Caco-2 (cell line): ENCODE measurements around the gene CLDN14. TPM values are rescaled to one million over a fixed set of nuclear protein-coding genes. Genes with fewer than 3 reads are reported as not detected.
A peak's percentile ranks its signal among the peaks of the same experiment; 100 is the strongest.

Source experiments
- Bru-seq: library from RNA; stranded (reverse); fragments of 400-500 nt; gene quantifications from one replicate; lab custom pipeline; 2021; lab: Mats Ljungman, UMichigan
- BruChase-seq, 2 experiments: library from RNA; stranded (reverse); fragments of 400-500 nt; gene quantifications; one replicate each; lab custom pipeline; 2021; lab: Mats Ljungman, UMichigan
- BruUV-seq: library from RNA; stranded (reverse); fragments of 400-500 nt; replicated peaks from 2 replicates; lab custom pipeline; 2021; lab: Mats Ljungman, UMichigan
- CTCF ChIA-PET: fragments of 300-600 bp; sonication (Branson Sonifier 250); formaldehyde crosslinking; loops from one replicate; lab custom pipeline; 2022; ENCODE audit warnings: antibody characterized with exemption; lab: Charles Lee
- POLR2A ChIA-PET: fragments of 300-600 bp; sonication (Branson Sonifier 250); formaldehyde crosslinking; loops from one replicate; lab custom pipeline; 2022; ENCODE audit warnings: antibody characterized with exemption; lab: Charles Lee
- DNase-seq, 2 experiments: peaks; one replicate each; pipeline versions ENCODE4 v3.0.0 to v3.0.0-alpha.2; 2020 to 2022
- H3K27me3 ChIP-seq: replicated peaks from 2 replicates; pipeline ENCODE4 v1.6.0; 2011; ENCODE audit warnings: low read length; ENCODE audit not compliant: control insufficient read depth, insufficient read depth
- H3K36me3 ChIP-seq: 2 replicates; pipeline ENCODE4 v1.5.1; 2011; ENCODE audit warnings: low read length; ENCODE audit not compliant: control insufficient read depth, insufficient read depth
- H3K4me1 ChIP-seq: fragments of 250-450 bp; sonication (Bioruptor Pico); 2 replicates; pipeline ENCODE4 v1.5.1; 2020; ENCODE audit warnings: mild to moderate bottlenecking
- H3K4me3 ChIP-seq: 2 replicates; pipeline ENCODE4 v1.5.1; 2011; ENCODE audit warnings: low read depth, mild to moderate bottlenecking, control low read depth, low read length
- H3K9me3 ChIP-seq: fragments of 250-450 bp; sonication (Bioruptor Pico); 2 replicates; pipeline ENCODE4 v1.5.1; 2020; ENCODE audit warnings: mild to moderate bottlenecking, moderate library complexity
- H3K27ac Mint-ChIP-seq: one replicate; pipeline ENCODE4 v1.8.0; 2022; ENCODE audit warnings: mixed read lengths; ENCODE audit not compliant: unreplicated experiment
- H3K27me3 Mint-ChIP-seq: one replicate; pipeline ENCODE4 v1.8.0; 2022; ENCODE audit warnings: mixed read lengths; ENCODE audit not compliant: insufficient read depth, unreplicated experiment
- H3K36me3 Mint-ChIP-seq: one replicate; pipeline ENCODE4 v1.8.0; 2022; ENCODE audit warnings: mild to moderate bottlenecking, mixed read lengths; ENCODE audit not compliant: insufficient read depth, unreplicated experiment
- H3K4me1 Mint-ChIP-seq: one replicate; pipeline ENCODE4 v1.8.0; 2022; ENCODE audit warnings: low read depth, mixed read lengths; ENCODE audit not compliant: unreplicated experiment
- H3K4me3 Mint-ChIP-seq: one replicate; pipeline ENCODE4 v1.8.0; 2022; ENCODE audit warnings: mild to moderate bottlenecking, moderate library complexity, mixed read lengths; ENCODE audit not compliant: unreplicated experiment
- H3K9me3 Mint-ChIP-seq: one replicate; pipeline ENCODE4 v1.8.0; 2022; ENCODE audit warnings: mixed read lengths; ENCODE audit not compliant: unreplicated experiment
- intact Hi-C: fragments of 100-400 bp; cut with micrococcal nuclease; formaldehyde crosslinking; loops from one replicate; pipeline ENCODE4 v1.10.0; 2022; ENCODE audit not compliant: unreplicated experiment
- long read RNA-seq: library from polyadenylated mRNA; stranded (forward); transcript quantifications from one replicate; pipeline ENCODE4 v2.0.0, GENCODE V29; 2022
- total RNA-seq: library from RNA; stranded (reverse); gene quantifications from 2 replicates; pipeline ENCODE4 v1.2.3, GENCODE V29; 2022
- TF ChIP-seq, protein P1 (sequence below), 2 experiments: fragments of 200-600 bp in 1 of 2; IDR thresholded peaks; 1 replicate in 1 of 2; 2 replicates in 1 of 2; pipeline versions ENCODE4 v1.5.1 to v1.8.0; 2011 to 2022; ENCODE audit warnings: antibody characterized with exemption in 1 of 2, control low read depth in 1 of 2, inconsistent platforms in 1 of 2, low read depth in 1 of 2, low read length in 1 of 2, mild to moderate bottlenecking in 1 of 2, moderate library complexity in 1 of 2; ENCODE audit not compliant: insufficient read depth in 1 of 2, severe bottlenecking in 1 of 2, unreplicated experiment in 1 of 2

Gene CLDN14, protein sequence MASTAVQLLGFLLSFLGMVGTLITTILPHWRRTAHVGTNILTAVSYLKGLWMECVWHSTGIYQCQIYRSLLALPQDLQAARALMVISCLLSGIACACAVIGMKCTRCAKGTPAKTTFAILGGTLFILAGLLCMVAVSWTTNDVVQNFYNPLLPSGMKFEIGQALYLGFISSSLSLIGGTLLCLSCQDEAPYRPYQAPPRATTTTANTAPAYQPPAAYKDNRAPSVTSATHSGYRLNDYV
- total RNA-seq (not detected in 2 replicates), Bru-seq, nascent RNA (percentile 4 among the genes with signal in this experiment), BruChase-seq, experiment 1, labeled RNA remaining after a 2-hour chase (percentile 1 among the genes with signal in this experiment), BruChase-seq, experiment 2, labeled RNA remaining after a 6-hour chase (percentile 1 among the genes with signal in this experiment)
- long read RNA-seq, result 0 reads

DNA sequence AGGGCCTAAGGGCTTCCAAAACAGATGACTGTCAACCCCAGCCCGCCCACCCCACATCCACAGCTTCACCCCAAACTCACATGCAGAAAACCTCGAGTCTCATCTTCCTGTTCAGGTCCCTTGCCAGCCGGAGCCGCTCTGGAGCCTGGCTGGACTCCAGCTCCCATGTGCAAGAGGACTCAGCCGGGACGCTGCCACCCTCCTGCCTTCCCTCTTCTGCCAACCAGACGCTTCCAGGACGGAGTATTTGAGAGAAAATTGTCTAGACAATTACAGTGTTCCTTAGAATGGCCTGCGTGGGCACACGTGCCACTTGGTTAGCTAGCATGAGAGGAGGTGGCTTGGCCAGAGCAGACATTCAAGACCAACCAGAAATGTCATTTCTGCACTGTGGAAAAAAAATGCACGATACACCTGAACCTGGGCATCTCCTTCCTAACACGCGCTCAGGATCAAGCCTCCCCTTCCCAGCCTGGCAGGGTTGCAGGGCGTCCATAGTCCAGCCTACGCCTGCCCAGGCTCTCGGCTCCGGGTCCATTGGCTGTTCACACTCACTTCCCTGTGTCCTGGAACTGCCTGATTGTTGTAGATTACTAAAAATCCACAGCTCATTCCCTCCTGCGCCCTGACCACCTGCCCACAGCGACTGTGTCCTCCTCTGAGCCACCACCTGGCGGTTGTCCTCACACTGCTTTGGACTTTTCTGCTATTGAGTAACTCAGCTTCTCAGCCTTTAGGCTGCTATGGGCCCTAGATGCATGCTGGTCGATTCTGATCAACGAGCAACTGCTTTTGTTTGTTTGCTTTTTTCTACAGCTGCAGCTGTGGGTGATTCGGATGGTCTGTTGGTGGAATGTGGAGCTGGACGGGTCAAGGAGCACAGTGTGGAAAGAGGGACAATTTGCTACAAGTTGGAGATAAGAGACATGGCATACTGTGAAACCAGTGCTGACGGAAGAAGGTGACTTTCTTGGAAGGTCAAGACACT lies at the start of gene CLDN14:
CLDN14 (minus strand) TSS at position 708 of the 988 bp plus-strand sequence. CDS start 18,427 bp downstream, outside the sequence.
- intact Hi-C loops, result loop anchor here (1.0 kb wide), 1 partner anchor 59 kb away; no protein-coding TSS in a partner anchor
- TF ChIP-seq, protein P1, sequence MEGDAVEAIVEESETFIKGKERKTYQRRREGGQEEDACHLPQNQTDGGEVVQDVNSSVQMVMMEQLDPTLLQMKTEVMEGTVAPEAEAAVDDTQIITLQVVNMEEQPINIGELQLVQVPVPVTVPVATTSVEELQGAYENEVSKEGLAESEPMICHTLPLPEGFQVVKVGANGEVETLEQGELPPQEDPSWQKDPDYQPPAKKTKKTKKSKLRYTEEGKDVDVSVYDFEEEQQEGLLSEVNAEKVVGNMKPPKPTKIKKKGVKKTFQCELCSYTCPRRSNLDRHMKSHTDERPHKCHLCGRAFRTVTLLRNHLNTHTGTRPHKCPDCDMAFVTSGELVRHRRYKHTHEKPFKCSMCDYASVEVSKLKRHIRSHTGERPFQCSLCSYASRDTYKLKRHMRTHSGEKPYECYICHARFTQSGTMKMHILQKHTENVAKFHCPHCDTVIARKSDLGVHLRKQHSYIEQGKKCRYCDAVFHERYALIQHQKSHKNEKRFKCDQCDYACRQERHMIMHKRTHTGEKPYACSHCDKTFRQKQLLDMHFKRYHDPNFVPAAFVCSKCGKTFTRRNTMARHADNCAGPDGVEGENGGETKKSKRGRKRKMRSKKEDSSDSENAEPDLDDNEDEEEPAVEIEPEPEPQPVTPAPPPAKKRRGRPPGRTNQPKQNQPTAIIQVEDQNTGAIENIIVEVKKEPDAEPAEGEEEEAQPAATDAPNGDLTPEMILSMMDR (IDR thresholded peaks at IDR 0.05; ENCODE audit: insufficient read depth in 1 of 2, low read depth in 1 of 2, low read length in 1 of 2, severe bottlenecking in 1 of 2, unreplicated experiment in 1 of 2), result no peak
- Histone ChIP-seq H3K9me3 (no peaks in the 10 kb centered on the region), H3K27me3 (no peaks in the 10 kb centered on the region), H3K4me1 (peaks cover 28% of the 10 kb centered on the region), H3K36me3 (no peaks in the 10 kb centered on the region), H3K4me3 (no peak within 1 kb of the TSS)
- ChIA-PET CTCF (interaction anchor here (0.7 to 2.2 kb wide), 2 partner anchors 20 to 50 kb away, joined by 3 to 5 read pairs; no protein-coding TSS in a partner anchor), POLR2A (no interaction called here)
- H3K36me3 Mint-ChIP-seq, result no peaks in the 10 kb centered on the region
- H3K27ac Mint-ChIP-seq, result peak within 1 kb of the TSS; percentile 28
- DNase-seq, result peak; percentile 52 to 58
- H3K27me3 Mint-ChIP-seq, result no peaks in the 10 kb centered on the region
- no TSS peak for BruUV-seq
- H3K9me3 Mint-ChIP-seq, result no peaks in the 10 kb centered on the region
- peaks cover 25% of the 10 kb centered on the region for H3K4me1 Mint-ChIP-seq
- H3K4me3 Mint-ChIP-seq, result no peak within 1 kb of the TSS

DNA sequence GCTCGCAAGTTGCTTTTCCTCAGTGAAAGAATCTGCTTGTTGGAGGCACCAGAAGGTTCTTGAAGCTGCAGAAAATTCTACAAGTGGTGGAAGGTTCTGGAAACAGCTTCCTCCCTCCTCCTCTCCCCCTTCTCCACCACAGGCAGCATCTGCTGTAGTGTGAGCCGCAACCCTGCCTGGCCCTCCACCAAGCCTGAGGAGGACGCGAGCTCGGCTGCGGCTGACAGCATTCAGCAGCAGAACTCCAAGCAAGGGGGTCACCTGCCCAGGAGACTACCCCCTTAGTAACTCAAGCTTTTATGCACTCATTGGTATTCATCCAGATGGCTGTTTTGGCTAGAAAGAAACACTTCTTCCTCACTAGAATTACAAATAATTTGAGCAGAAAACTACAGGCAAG lies 48.8 kb upstream of the CLDN14 start:
- ChIA-PET CTCF (no interaction called here), POLR2A (no interaction called here)
- Mint-ChIP-seq H3K27ac (no peak overlapping the region), H3K4me3 (no peak overlapping the region), H3K9me3 (no peaks in the 10 kb centered on the region), H3K36me3 (no peaks in the 10 kb centered on the region), H3K27me3 (peaks cover 19% of the 10 kb centered on the region), H3K4me1 (no peaks in the 10 kb centered on the region)
- Histone ChIP-seq H3K4me1 (no peaks in the 10 kb centered on the region), H3K27me3 (no peaks in the 10 kb centered on the region), H3K4me3 (no peak overlapping the region), H3K9me3 (no peaks in the 10 kb centered on the region), H3K36me3 (no peaks in the 10 kb centered on the region)
- TF ChIP-seq, protein P1 (IDR thresholded peaks at IDR 0.05; ENCODE audit: insufficient read depth in 1 of 2, low read depth in 1 of 2, low read length in 1 of 2, severe bottlenecking in 1 of 2, unreplicated experiment in 1 of 2), result no peak
- intact Hi-C loops, result no loop called here
- no TSS peak for BruUV-seq
- DNase-seq, result no peak

DNA sequence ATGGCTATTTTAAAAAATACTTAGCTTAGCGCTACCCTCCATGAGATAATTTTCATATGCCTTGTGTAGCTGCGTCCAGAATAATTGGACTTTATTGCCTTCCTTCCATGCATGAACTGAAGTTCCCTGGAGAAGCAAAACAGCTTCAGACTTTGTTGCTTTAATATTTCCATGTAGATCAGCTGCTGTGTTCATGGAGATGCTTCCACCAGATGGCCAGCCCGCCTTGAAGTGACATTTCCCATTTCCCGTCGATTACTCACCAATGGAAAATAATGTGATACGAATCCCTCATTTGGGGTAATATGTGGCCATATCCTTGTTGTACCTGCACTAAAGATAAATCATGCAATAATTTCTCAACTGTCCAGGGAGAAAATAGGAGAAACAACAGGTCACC lies 47.4 kb upstream of the CLDN14 start:
- Mint-ChIP-seq H3K27ac (no peak overlapping the region), H3K9me3 (no peaks in the 10 kb centered on the region)
- CTCF ChIA-PET, result no interaction called here

More for the DNA sequence above, 47.4 kb upstream of the CLDN14 start:
- TF ChIP-seq, protein P1 (IDR thresholded peaks at IDR 0.05; ENCODE audit: insufficient read depth in 1 of 2, low read depth in 1 of 2, low read length in 1 of 2, severe bottlenecking in 1 of 2, unreplicated experiment in 1 of 2), result no peak
- no peak for DNase-seq
- H3K36me3 Mint-ChIP-seq, result no peaks in the 10 kb centered on the region
- intact Hi-C loops, result no loop called here
- Histone ChIP-seq H3K27me3 (no peaks in the 10 kb centered on the region), H3K36me3 (no peaks in the 10 kb centered on the region), H3K4me1 (no peaks in the 10 kb centered on the region), H3K4me3 (no peak overlapping the region), H3K9me3 (no peaks in the 10 kb centered on the region)
- peaks cover 21% of the 10 kb centered on the region for H3K27me3 Mint-ChIP-seq
- H3K4me3 Mint-ChIP-seq, result no peak overlapping the region
- H3K4me1 Mint-ChIP-seq, result no peaks in the 10 kb centered on the region
- BruUV-seq, result no TSS peak
- POLR2A ChIA-PET, result no interaction called here
